GM18519 (cell line): Measurements from ENCODE around the gene PKIG.
"Not testable (repeated sequence)": the region's sequence is repeated elsewhere in the genome, so short reads cannot be mapped to it uniquely, and the experiment has no call there.

Experiments used
- ATAC-seq: cut with Tn5 transposase; IDR thresholded peaks from one replicate; pipeline ENCODE4 v1.9.1; 2021; ENCODE audit warnings: mild to moderate bottlenecking, moderate library complexity; ENCODE audit not compliant: unreplicated experiment, low FRiP score

The PKIG gene

DNA sequence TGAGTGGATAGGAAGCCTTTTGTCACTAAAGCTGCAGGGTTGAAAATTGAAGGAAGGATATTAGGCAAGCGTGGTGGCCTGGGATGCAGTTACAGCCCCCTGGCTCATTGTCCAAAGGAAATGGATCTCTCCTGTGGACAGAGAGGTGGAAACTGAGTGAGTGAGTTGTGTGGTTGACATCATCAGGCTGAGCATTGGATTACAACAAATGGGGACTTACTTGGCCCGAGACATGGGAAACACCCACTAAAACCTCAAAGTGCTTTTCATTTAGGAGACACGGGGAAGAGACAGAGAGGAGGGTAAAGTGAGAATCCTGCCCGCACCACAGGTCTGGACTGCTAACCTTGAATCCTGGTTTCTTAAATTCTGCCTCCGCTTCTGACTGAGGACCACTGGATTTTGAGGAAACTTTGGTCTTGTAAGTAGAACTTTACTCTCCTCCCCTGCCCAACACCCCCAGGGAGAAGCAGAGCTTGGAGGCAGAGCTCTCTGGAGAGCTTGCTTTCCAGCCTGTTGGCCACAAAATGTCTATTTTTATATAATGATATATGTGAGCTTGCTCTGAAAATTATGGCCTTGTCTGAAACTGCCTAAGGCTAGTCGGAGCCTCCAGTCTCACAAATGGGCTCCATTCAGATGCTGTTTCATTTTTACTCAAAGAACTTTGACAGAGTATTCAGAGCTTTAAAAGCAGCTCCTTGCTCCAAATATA is at the start of gene PKIG:
PKIG (plus strand) TSS at position 269 of the 715 bp plus-strand sequence. CDS start 31,978 bp downstream, outside the sequence.
- ATAC-seq: no peak

DNA sequence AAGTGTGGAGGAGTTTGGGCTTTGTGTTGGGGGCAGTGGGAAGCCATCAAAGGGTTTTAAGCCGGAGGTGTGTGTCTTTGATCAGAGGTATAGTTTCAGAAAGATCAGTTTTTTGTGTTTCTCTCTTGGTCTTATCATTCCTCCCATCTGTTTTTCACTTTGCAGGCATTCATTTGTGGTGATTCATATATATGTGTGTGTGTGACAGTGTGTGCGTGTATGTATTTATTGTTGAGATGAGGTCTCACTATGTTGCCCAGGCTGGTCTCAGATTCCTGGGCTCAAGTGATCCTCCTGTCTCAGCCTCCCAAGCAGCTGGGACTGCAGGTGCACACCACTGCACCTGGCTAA is 49.4 kb upstream of the PKIG start:
- no peak for ATAC-seq

DNA sequence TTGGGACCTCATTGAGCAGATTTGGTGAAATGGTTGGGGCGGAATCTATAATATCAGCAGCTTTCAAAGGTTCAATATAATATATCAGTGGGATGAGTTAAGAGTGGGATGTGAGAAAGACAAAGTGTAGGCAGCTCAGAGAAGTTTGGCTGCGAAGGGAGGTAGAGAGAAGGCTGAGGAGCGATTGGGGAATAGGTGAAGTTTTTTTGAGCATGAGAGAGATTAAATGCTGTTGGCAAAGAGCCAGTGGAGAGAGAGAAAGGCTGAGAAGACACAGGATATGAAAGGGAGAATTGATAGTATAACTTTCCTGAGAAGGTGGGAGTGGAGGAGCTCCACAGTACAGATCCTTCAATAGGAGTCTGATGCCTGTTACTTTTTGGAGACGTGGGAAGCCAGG is 48.5 kb upstream of the PKIG start:
- ATAC-seq: no peak

DNA sequence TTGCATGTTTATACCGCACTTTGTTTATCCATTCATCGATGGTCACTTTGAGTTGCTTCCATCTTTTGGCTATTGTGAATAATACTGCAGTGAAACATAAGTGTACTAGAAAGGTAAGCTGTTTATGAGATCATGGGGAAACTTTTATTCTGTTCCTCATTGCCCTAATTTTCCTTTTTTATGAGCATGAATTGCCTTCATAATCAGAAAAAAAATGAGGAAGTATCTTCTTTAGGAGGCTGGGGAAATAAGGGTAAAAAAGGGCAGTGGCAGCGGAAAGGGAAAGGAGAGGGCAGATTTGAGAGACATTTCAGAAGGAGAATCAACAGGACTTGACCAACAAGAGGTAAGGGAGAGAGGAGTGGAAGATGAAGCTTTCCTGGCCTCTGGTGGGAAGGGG is 46.2 kb upstream of the PKIG start:
- ATAC-seq: no peak

DNA sequence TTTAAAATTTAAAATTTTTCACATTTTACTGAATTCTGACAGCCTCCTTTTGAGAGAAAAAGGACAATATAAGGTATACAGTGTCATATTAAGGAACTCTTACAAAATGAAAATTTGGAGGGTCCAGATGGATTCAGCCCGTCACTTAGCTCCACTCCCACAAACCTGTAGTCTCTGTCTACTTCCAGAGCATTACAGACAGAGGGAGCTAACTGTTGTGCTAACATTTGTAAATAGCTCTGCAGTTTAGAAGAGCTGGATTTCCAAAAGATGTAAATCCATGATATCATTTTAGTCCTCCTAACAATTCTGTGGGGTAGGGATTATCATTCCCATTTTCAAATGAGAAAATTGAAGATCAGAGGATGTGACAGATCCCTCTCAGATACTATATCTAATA is 44.4 kb upstream of the PKIG start:
- no peak for ATAC-seq

DNA sequence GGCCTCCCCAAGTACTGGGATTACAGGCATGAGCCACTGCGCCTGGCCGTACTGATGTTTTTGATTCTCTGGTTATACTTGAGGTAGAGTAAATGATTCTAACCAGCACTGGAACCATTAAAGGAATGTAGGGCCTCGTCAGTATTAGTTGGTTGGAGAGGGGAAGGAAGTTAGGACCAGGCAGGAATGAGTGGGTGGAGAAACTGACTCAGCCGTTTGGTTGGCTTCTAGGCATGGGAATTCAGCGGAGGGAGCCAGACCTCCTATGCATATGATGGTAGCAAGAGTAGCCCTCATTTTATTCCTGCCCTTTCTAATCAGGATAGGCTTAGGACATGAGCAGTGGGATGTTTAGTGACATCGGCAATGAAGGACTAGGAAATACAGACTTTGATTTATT is 41.5 kb upstream of the PKIG start:
- ATAC-seq: no peak

DNA sequence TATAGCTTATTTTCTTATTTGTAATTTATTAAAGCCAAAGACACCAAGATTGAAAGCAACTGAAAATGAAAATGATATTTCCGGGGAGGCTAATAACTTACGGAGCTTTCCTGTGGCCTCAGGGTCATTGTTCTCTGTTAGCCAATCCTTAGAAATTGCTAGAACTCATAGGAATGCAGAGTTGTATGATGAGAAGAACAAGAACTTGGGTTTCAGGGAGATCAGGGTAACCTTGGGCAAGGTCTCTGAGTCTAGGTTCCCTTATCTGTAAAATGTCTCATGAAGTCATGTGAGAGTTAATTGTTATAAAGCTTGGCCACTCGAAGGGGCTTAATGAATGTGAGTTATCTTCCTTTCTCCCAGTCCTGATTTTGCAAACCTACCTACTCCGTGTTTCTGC is 40.4 kb upstream of the PKIG start:
- ATAC-seq: no peak

DNA sequence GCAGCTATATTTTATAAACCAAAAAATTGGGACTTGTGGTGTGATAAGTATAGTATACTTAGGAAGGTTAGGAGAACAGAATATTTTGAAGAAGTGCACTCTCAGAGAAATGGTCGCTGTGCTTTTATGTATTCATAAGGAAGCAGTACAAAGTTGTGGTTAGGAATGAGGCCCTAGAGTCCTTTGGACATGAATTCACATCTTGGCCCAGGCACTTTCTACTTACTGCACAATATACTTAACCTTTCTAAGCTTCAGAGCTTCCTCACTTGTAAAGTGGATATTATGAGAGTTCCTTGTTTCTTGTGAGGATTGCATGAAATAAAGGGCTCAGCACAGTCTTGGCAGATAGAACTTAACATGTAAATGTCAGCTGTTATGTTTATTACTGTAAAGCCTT is 39.5 kb upstream of the PKIG start:
- ATAC-seq: no peak

DNA sequence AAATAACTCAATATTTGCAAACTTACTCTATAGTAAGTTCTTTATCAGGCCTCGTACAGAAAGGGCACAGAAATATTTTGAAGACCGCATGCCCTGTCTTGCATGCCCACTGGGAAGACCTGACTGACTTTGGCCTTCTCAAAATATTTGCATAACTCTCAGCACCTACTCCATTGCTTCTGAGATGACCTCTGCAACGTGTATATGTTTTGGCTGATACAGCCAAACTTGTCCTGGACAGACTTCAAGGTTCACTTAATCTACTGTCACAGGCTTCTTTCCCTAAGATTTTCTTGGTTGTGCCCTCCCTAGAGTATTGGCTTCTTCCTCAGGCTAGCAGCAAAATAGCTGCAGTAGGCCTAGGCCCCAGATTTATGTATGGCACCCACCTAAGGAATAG is 39.0 kb upstream of the PKIG start:
- ATAC-seq: no peak

DNA sequence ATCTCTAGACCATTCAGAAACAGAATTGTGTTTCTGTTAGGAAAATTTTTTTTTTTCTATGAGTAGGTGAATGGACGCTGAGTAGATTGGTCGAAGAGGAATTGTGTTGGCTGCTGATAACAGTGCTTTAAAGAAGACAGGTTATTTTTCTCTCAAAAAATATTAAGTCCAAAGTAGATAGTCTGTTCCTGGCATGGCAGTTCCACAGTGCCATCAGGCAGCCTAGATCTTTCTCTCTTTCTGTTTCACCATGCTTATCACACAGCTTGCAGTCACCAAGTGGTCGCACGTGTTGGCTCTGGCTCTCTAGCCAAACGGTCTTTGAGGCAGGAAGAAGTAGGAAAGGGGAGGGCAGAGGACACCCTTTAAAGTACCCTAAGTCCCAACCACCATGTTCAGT is 38.1 kb upstream of the PKIG start:
- no peak for ATAC-seq

DNA sequence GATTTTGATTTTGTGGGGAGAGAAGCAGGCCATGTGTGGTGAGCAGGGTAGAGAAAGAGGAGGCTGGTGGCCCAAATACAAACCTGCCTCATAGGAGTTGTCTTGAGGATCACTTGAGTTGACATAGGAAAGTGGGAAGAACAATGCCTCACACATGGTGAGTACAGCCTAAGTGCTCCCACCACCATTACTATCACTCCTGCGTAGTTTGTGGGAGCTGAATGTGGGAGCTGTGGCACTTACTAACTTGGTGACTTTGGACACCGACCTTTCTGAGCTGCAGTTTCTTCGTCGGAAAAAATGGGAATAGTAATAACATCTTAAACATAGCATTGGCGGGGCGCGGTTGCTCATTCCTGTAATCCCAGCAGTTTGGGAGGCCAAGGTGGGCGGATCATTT is 35.0 kb upstream of the PKIG start:
- ATAC-seq: no peak

DNA sequence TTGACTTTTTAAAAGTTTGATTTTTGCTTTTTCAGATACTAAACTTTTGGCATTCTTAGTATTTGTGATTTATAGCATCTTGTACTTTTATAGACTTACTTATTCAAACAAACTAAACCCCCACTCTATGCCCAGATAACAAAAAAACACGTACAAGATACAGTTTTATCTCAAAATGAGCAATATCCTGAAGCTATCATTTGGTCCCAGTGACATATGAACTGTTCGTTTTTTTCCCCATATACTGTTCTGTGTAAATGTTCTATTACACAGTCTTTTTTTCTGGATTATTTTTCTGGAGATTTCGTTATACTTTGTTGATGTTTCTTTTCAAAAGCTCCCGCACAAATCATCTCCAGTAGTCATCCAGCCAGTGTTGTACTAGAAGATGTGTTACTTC is 33.3 kb upstream of the PKIG start:
- ATAC-seq: no peak

DNA sequence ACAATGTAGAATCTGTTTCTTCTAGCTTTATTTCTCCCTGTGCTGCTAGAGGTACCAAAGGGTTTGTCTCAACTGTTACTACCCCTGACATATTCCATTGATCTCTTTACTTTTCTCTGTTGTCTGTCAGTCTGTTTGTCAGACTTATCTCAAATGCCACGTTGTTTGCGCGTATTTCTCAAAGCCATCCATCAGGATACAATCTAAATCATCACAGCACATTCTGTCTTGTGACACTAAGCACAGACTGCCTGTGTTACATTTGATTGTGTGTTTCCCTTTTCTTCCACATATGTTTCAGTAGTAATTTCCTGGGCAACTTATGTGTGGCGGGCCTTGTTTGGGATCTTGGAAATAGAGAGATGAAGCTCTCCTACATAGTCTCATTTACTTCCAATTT is 30.3 kb upstream of the PKIG start:
- ATAC-seq: no peak

DNA sequence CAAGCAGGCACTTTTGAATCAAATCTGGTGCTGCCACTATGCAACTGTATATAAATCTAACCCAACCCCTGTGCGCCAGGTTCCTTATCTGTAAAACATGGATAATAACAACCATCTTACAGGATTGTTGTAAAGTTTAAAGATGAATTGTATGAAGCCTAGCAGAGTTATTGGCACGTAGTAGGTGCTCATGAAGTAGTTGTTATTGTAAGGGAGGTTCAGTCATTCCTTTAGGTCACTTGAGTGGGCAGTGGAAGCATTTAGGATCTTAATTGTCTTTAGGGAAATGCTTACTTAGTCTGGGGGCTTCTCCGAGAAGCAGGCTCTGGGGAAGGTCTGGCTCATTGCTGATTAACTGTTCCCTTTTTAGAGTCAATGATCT is 29.8 kb upstream of the PKIG start:
- no peak for ATAC-seq

DNA sequence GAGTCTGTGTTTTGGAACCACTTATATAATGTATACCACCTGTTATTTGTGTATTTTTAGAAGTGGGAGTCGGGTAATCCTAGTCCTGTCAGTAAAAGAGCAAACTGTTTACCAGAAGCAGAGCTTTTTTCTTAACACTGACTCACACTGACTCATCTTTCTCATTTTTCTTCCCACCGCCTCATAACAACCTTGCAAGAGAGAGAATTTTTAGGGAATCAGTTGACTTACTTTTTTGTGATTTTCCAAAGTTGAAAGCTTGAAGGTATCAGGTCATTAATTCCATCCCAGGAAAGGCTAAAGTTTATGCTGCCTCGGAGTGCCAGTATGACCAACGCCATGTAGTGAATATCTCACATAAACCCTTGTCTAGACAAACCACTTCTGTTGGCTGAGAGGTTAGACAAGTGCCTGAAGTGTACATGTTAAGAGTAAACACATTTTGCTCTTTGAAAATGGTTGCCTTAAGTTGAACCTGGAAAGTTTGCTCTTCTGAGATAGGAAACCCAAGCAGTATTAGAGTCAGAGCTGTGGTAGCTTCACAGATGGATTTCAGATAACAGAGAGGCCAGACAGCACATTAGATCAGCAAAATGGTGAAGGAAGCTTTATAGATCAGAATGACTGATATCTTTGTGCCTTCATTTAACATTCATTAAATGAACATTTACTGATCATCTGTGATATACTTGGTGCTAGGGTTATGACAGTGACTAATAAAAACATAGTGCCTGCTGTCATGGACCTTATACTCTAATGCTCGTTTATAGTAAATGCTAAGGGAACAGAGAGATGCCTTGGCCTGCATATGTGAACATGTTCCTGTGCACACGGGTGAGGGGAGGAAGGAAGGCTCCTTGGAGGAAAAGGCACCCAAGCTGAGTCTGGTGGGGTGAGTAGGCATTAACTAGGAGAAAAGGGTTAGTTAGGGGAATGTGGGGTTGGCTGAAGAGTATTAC is 29.1 kb upstream of the PKIG start:
- no peak for ATAC-seq

DNA sequence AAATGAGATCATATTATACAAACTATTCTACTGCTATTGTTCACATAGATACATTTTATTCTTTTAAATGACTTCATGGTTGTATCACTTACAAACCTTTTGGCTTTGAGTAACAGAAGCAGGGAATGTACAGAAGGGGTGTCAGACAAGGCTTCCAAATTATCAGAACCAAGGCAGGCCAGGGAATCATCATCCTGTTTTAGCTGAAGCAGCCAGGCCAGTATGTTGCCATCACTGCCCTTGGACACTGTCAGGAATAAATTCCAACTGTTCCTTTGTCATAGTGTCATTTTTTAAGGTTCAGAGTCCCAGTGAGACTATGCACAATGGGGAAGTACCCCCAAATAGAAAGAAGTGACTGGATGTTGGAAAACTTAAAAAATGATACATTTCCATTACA is 23.1 kb upstream of the PKIG start:
- no peak for ATAC-seq

DNA sequence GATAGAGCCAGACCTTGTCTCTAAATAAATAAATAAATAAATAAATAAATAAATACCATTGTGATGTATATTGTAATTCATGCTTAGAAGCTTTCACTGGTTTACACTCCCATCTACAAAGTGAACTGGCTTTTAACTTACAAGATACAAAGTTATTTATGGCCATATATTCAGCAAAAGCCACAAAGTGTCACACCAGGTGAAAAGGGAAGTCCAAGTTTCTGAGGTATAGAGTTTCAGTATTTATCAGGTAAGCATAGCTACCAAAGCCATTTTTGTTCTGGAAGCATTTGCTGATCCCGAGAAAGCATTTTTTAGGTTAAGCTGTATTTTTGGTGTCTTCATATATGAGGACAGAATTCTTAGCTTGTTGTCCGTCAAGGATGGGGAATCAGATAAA is 22.1 kb upstream of the PKIG start:
- no peak for ATAC-seq

DNA sequence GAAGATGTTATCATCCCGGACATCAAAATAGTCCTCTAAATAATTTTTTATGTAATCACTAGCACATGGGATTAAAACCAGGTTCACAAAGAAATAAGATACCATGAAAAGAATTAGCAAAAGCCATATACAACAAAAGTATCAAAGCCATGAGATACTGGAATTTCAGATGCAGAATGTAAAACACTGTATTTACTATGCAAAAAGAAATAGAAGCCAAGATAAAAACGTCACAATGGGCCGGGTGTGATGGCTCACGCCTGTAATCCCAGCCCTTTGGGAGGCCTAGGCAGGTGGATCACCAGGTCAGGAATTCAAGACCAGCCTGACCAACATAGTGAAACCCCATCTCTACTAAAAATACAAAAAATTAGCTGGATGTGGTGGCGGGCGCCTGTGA is 21.6 kb upstream of the PKIG start:
- not testable (repeated sequence) for ATAC-seq

DNA sequence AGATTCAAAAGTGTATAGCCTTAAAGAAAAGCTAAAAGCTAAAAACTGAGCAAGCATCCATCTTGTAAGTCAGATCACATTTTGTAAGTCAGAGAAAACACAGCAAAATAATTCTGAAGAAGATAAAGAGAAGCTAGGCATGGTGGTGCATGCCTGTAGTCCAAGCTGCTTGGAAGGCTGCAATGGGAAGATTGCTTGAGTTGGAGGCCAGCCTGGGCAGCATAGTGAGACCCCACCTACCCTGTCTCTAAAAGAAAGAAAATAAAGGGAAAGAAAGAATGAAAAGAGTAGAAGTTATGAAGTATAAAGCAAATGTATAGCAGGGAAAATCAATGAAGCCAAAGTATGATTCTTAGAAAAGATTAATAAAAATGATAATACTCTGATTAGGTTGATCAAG is 20.5 kb upstream of the PKIG start:
- ATAC-seq: no peak

DNA sequence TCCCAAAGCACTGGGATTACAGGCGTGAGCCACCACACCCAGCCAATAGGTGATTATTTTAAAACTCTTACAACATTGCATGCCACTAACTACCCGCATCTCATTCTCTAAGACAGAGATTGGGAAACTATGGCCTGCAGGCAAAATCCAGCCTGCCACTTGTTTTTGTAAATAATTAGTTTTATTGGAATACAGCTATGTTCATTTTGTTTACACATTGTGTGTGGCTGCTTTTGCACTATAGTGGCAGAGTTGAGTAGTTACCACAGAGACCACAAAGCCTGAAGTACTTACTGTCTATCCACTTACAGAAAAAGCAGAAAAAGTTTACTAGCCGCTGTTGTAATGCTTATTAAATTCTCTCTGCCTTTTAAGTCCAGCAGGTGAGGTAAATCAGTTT is 16.4 kb upstream of the PKIG start:
- ATAC-seq: no peak

DNA sequence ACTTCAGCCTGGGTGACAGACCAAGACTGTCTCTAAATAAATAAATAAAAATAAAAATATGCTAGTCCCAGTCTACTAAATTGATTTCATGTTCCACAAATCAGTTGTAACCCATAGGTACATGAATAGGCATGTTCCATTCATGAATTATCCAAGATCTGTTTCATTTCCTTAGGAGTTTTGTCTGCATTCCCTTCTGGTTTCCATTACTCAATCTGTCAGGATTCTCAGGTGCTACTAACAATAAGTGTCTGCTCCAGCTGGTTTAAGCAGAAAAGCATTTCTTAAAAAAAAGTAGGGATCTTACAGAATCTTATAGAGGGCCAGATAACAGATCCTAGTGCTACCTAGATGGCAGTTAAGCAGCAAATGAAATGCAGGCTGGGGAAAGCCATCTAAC is 15.6 kb upstream of the PKIG start:
- ATAC-seq: no peak

DNA sequence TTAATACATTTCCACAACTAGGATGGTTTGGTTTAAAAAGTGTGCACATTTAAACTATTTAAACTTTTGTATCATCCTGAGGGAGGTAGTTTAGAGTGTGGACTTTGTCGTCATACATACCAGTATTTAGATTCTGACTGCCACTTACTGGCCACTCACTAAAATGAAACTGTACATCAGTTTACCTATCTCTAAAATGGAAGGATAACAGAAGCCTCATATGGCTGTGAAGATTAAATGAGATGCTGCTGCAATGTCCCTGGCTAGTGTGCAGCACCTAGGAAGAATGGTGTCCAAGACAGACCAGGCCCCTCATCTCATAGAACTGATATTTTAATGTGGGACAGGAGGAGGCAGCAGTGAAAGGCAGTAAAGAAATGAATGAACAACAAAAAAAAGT is 12.0 kb upstream of the PKIG start:
- ATAC-seq: no peak
